NK-92 treated with Interleukin-12 subunit alpha and Interleukin-12 subunit beta, amount 100 ng/mL, for 24 hours (cell line): Measurements from ENCODE around the gene PDP2.
"Not testable (repeated sequence)": the region's sequence is repeated elsewhere in the genome, so short reads cannot be mapped to it uniquely, and the experiment has no call there.

Experiments used
- DNase-seq: peaks from one replicate; lab custom pipeline; 2025; lab: John Stamatoyannopoulos, UW

The PDP2 gene

GRCh38 chr16:66919569-66920298 is 39.4 kb downstream of the PDP2 start:
- DNase-seq = no peak

- no peak for DNase-seq
Measured at GRCh38 chr16:66920299-66920590, 39.9 kb downstream of the PDP2 start.

- DNase-seq = no peak
Measured at GRCh38 chr16:66920924-66921680, 40.8 kb downstream of the PDP2 start.

- DNase-seq = no peak
Measured at GRCh38 chr16:66921729-66922450, 41.6 kb downstream of the PDP2 start.

- DNase-seq = no peak
Measured at GRCh38 chr16:66923247-66923731, 43.0 kb downstream of the PDP2 start.

GRCh38 chr16:66923866-66924265 is 43.6 kb downstream of the PDP2 start:
- no peak for DNase-seq

GRCh38 chr16:66924527-66925321 is 44.4 kb downstream of the PDP2 start:
- DNase-seq = no peak

GRCh38 chr16:66925322-66925840 is 45.1 kb downstream of the PDP2 start, which contains the start of gene RRAD:
Gene RRAD (minus strand): TSS chr16:66925535. CDS start chr16:66925179, 356 bp downstream.
- DNase-seq = no peak

- no peak for DNase-seq
Measured at GRCh38 chr16:66926171-66926947, 46.0 kb downstream of the PDP2 start.

GRCh38 chr16:66926961-66927436 is 46.7 kb downstream of the PDP2 start:
- DNase-seq = no peak

- DNase-seq = no peak
Measured at GRCh38 chr16:66927918-66928649, 47.8 kb downstream of the PDP2 start.

- no peak for DNase-seq
Measured at GRCh38 chr16:66928702-66929388, 48.5 kb downstream of the PDP2 start.

- no peak for DNase-seq
Measured at GRCh38 chr16:66930189-66930588, 49.9 kb downstream of the PDP2 start.

- no peak for DNase-seq
Measured at GRCh38 chr16:66931665-66932064, 51.4 kb downstream of the PDP2 start.

GRCh38 chr16:66932076-66932475 is 51.8 kb downstream of the PDP2 start:
- no peak for DNase-seq

- DNase-seq = no peak
Measured at GRCh38 chr16:66933776-66934137, 53.4 kb downstream of the PDP2 start.

GRCh38 chr16:66934138-66934838 is 54.0 kb downstream of the PDP2 start, which contains the start of gene CIAO2B:
Gene CIAO2B (minus strand): TSS chr16:66934402. CDS start chr16:66934364, 38 bp downstream.
- peak; percentile 71 for DNase-seq

GRCh38 chr16:66934839-66935313 is 54.6 kb downstream of the PDP2 start:
- not testable (repeated sequence) for DNase-seq
